ENCODE data around the gene ZNF343.
A peak's percentile ranks its signal among the peaks of the same experiment; 100 is the strongest.

ZNF343 gene

DNA sequence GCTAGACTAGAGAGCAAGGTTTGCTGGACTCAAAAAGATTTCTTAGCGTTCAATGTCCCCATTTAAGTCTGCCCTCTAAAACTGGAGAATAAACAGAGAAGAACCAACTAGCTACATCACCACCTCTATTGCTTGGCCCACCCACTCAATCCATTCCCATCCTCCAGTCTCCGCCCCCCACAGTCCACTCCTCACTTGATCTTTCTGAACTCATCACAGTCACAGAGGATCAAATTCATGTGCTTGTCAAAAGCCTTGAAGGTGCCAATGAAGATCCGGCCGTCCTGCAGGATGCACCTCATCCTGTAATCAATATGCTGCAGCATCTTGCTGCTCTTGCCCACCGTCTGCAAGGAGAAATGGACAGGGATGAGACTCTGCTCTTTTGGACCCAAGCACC lies 41.3 kb downstream of the ZNF343 start:
- H3K23ac ChIP-seq (ENCODE audit: low read length in 2 of 2), result no peak overlapping the region
- H3K4me2 ChIP-seq (ENCODE audit: low read length, poor library complexity, severe bottlenecking), result no peak overlapping the region
- no peak overlapping the region for H3K18ac ChIP-seq (ENCODE audit: low read depth in 1 of 2, low read length in 2 of 2)
- no peak overlapping the region for H3K4me3 ChIP-seq (ENCODE audit: insufficient read depth in 1 of 2, low read depth in 1 of 2, low read length in 2 of 2)
- no peak overlapping the region for H2BK12ac ChIP-seq (ENCODE audit: low read length in 2 of 2)
- H3K27me3 ChIP-seq (ENCODE audit: control insufficient read depth in 1 of 2, insufficient read depth in 1 of 2, low read length in 2 of 2), result no peaks in the 10 kb centered on the region
- H2BK15ac ChIP-seq (ENCODE audit: low read depth, poor library complexity, severe bottlenecking), result no peak overlapping the region
- WGBS, result 97% methylated on average over 5 of the region's 5 CpGs
- peaks cover 6% of the 10 kb centered on the region for H3K4me1 ChIP-seq (ENCODE audit: control insufficient read depth, insufficient read depth, low read depth, low read length)
- DNase-seq, result no peak
- no peaks in the 10 kb centered on the region for H3K9me3 ChIP-seq (ENCODE audit: control insufficient read depth, low read length)
- no peak overlapping the region for H2AK5ac ChIP-seq (ENCODE audit: low read length, severe bottlenecking)
- H3K36me3 ChIP-seq (ENCODE audit: control insufficient read depth in 1 of 2, insufficient read depth in 2 of 2, low read depth in 1 of 2, low read length in 2 of 2), result peaks cover 26 to 60% of the 10 kb centered on the region in 2 experiments
- H3K4ac ChIP-seq (ENCODE audit: low read depth in 1 of 2, low read length in 2 of 2), result no peak overlapping the region
- no peak overlapping the region for H3K14ac ChIP-seq (ENCODE audit: low read length in 2 of 2)
- H2BK120ac ChIP-seq (ENCODE audit: low read depth, low read length), result no peak overlapping the region
- H3K9ac ChIP-seq (ENCODE audit: low read length), result peak overlapping the region; percentile 48
- no peak overlapping the region for H4K8ac ChIP-seq (ENCODE audit: low read length)
- H2AFZ ChIP-seq (ENCODE audit: low read depth, low read length), result no peak overlapping the region
- no peak overlapping the region for H2BK5ac ChIP-seq (ENCODE audit: low read depth, low read length, poor library complexity, severe bottlenecking)
- H3K27ac ChIP-seq (ENCODE audit: low read length, poor library complexity, severe bottlenecking), result no peak overlapping the region
- peaks cover 17% of the 10 kb centered on the region for H3K79me1 ChIP-seq (replicated peaks; ENCODE audit: low read length, poor library complexity, severe bottlenecking)
- no peak overlapping the region for H4K91ac ChIP-seq (ENCODE audit: low read length)

DNA sequence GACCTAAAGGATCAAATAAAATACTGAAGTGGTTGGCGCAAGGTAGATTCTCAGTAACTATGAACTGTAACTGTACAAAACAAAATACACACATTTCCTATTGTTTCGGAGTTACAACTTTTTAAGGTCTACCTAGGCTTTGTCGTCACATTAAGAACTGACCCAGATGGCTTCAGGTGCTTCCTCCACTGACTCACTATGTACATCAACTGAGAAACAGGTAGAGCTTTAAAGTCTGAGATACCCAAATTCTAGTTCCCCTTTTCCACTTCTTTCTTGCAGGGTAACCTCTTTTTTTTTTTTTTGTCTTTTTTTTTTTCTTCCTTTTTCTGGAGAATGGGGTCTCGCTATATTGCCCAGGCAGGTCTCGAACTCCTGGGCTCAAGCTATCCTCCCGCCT lies 43.6 kb downstream of the ZNF343 start:
- H2BK120ac ChIP-seq (ENCODE audit: low read depth, low read length), result no peak overlapping the region
- no peak overlapping the region for H2BK12ac ChIP-seq (ENCODE audit: low read length in 2 of 2)
- 96% methylated on average over 5 of the region's 6 CpGs for WGBS

DNA sequence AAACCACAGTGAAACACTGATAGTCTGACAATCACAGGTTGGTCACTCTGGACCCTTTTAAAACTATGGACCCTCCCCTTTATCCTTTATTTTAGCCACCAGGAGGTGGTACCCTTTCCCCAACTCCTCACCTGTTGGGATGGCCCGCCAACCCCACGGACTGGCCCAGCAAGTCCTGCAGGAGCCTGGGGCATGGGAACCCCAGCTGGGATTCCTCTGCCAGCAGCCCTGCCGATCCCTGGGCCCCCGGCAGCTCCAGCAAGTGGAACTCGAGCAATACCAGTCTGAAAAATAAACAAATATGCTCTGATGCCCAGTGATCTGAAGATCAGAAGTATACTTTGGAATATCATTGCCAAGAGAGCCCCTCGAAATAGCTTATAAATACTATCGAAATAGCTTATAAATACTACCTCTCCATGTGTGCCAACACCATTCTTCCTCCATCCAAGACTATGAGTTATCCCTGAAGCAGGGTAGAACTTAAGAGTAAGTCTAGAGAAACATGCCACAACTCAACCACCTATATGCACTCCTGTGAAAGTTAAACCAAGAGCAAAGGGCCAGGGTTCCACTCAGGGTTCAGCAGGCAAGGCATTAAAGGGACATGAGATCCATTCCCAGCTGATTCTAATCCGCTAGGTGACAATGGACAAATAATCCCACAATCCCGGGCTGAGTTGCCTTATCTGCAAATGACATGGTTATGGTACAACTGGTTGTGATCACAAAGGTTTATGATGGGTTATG lies 44.9 kb downstream of the ZNF343 start:
- H3K4ac ChIP-seq (ENCODE audit: low read depth in 1 of 2, low read length in 2 of 2), result no peak overlapping the region
- 98% methylated on average over 9 of the region's 9 CpGs for whole genome bisulfite sequencing

More for the DNA sequence above, 43.6 kb downstream of the ZNF343 start:
- Histone ChIP-seq H3K27ac (ENCODE audit: low read length, poor library complexity, severe bottlenecking) (no peak overlapping the region), H3K4ac (ENCODE audit: low read depth in 1 of 2, low read length in 2 of 2) (no peak overlapping the region), H3K4me2 (ENCODE audit: low read length, poor library complexity, severe bottlenecking) (no peak overlapping the region), H3K4me3 (ENCODE audit: insufficient read depth in 1 of 2, low read depth in 1 of 2, low read length in 2 of 2) (no peak overlapping the region), H3K14ac (ENCODE audit: low read length in 2 of 2) (no peak overlapping the region), H3K23ac (ENCODE audit: low read length in 2 of 2) (no peak overlapping the region), H3K9ac (ENCODE audit: low read length) (no peak overlapping the region), H4K8ac (ENCODE audit: low read length) (no peak overlapping the region), H3K9me3 (ENCODE audit: control insufficient read depth, low read length) (no peaks in the 10 kb centered on the region), H2BK15ac (ENCODE audit: low read depth, poor library complexity, severe bottlenecking) (no peak overlapping the region), H3K79me1 (replicated peaks; ENCODE audit: low read length, poor library complexity, severe bottlenecking) (peaks cover 26% of the 10 kb centered on the region), H3K36me3 (ENCODE audit: control insufficient read depth in 1 of 2, insufficient read depth in 2 of 2, low read depth in 1 of 2, low read length in 2 of 2) (peaks cover 35 to 84% of the 10 kb centered on the region in 2 experiments), H2AFZ (ENCODE audit: low read depth, low read length) (no peak overlapping the region), H3K4me1 (ENCODE audit: control insufficient read depth, insufficient read depth, low read depth, low read length) (peaks cover 6% of the 10 kb centered on the region), H3K18ac (ENCODE audit: low read depth in 1 of 2, low read length in 2 of 2) (no peak overlapping the region), H4K91ac (ENCODE audit: low read length) (no peak overlapping the region), H2BK5ac (ENCODE audit: low read depth, low read length, poor library complexity, severe bottlenecking) (no peak overlapping the region), H2AK5ac (ENCODE audit: low read length, severe bottlenecking) (no peak overlapping the region), H3K27me3 (ENCODE audit: control insufficient read depth in 1 of 2, insufficient read depth in 1 of 2, low read length in 2 of 2) (no peaks in the 10 kb centered on the region)
- no peak for DNase-seq

DNA sequence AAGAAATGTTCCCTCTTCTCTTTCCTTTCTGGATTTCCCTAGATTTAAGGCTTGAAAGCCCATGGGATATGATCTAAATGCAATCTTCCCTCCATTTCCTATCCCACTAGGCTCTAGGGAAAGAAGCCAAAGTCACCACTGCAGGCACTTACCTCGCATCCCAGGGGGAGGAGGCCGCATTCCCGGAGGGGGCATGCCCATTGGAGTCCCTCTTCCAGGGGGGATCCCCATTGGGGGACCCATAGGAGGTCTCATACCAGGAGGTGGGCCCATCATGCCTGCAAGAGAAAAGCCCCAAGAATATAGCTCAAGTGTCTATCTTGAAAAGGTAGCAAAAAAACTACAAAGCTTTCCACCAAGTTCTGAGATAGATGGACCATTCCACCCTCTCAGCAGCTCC lies 46.2 kb downstream of the ZNF343 start:
- H2BK120ac ChIP-seq (ENCODE audit: low read depth, low read length), result no peak overlapping the region
- no peak overlapping the region for H3K4me2 ChIP-seq (ENCODE audit: low read length, poor library complexity, severe bottlenecking)
- no peak overlapping the region for H2BK15ac ChIP-seq (ENCODE audit: low read depth, poor library complexity, severe bottlenecking)
- H4K91ac ChIP-seq (ENCODE audit: low read length), result no peak overlapping the region
- H3K36me3 ChIP-seq (ENCODE audit: control insufficient read depth in 1 of 2, insufficient read depth in 2 of 2, low read depth in 1 of 2, low read length in 2 of 2), result peaks cover 39 to 99% of the 10 kb centered on the region in 2 experiments
- no peak overlapping the region for H2AFZ ChIP-seq (ENCODE audit: low read depth, low read length)
- H3K79me1 ChIP-seq (replicated peaks; ENCODE audit: low read length, poor library complexity, severe bottlenecking), result peaks cover 26% of the 10 kb centered on the region
- no peak overlapping the region for H3K27ac ChIP-seq (ENCODE audit: low read length, poor library complexity, severe bottlenecking)
- H3K27me3 ChIP-seq (ENCODE audit: control insufficient read depth in 1 of 2, insufficient read depth in 1 of 2, low read length in 2 of 2), result no peaks in the 10 kb centered on the region
- no peaks in the 10 kb centered on the region for H3K9me3 ChIP-seq (ENCODE audit: control insufficient read depth, low read length)
- no peak overlapping the region for H2AK5ac ChIP-seq (ENCODE audit: low read length, severe bottlenecking)
- H3K14ac ChIP-seq (ENCODE audit: low read length in 2 of 2), result no peak overlapping the region
- 96% methylated on average over 3 of the region's 3 CpGs for WGBS
- peaks cover under 1% of the 10 kb centered on the region for H3K4me1 ChIP-seq (ENCODE audit: control insufficient read depth, insufficient read depth, low read depth, low read length)
- no peak for DNase-seq
- H2BK5ac ChIP-seq (ENCODE audit: low read depth, low read length, poor library complexity, severe bottlenecking), result no peak overlapping the region
- H4K8ac ChIP-seq (ENCODE audit: low read length), result no peak overlapping the region
- no peak overlapping the region for H3K4ac ChIP-seq (ENCODE audit: low read depth in 1 of 2, low read length in 2 of 2)
- no peak overlapping the region for H3K9ac ChIP-seq (ENCODE audit: low read length)
- H3K4me3 ChIP-seq (ENCODE audit: insufficient read depth in 1 of 2, low read depth in 1 of 2, low read length in 2 of 2), result no peak overlapping the region
- H3K18ac ChIP-seq (ENCODE audit: low read depth in 1 of 2, low read length in 2 of 2), result no peak overlapping the region
- H2BK12ac ChIP-seq (ENCODE audit: low read length in 2 of 2), result no peak overlapping the region
- no peak overlapping the region for H3K23ac ChIP-seq (ENCODE audit: low read length in 2 of 2)

More for the DNA sequence above, 44.9 kb downstream of the ZNF343 start:
- Histone ChIP-seq H3K79me1 (replicated peaks; ENCODE audit: low read length, poor library complexity, severe bottlenecking) (peaks cover 26% of the 10 kb centered on the region), H3K9me3 (ENCODE audit: control insufficient read depth, low read length) (no peaks in the 10 kb centered on the region), H3K36me3 (ENCODE audit: control insufficient read depth in 1 of 2, insufficient read depth in 2 of 2, low read depth in 1 of 2, low read length in 2 of 2) (peaks cover 38 to 97% of the 10 kb centered on the region in 2 experiments), H2BK15ac (ENCODE audit: low read depth, poor library complexity, severe bottlenecking) (no peak overlapping the region), H4K8ac (ENCODE audit: low read length) (no peak overlapping the region), H2BK5ac (ENCODE audit: low read depth, low read length, poor library complexity, severe bottlenecking) (no peak overlapping the region), H3K4me2 (ENCODE audit: low read length, poor library complexity, severe bottlenecking) (no peak overlapping the region), H3K4me3 (ENCODE audit: insufficient read depth in 1 of 2, low read depth in 1 of 2, low read length in 2 of 2) (no peak overlapping the region), H3K23ac (ENCODE audit: low read length in 2 of 2) (no peak overlapping the region), H3K9ac (ENCODE audit: low read length) (no peak overlapping the region), H2BK120ac (ENCODE audit: low read depth, low read length) (no peak overlapping the region), H4K91ac (ENCODE audit: low read length) (no peak overlapping the region), H2AK5ac (ENCODE audit: low read length, severe bottlenecking) (no peak overlapping the region), H3K14ac (ENCODE audit: low read length in 2 of 2) (no peak overlapping the region), H3K4me1 (ENCODE audit: control insufficient read depth, insufficient read depth, low read depth, low read length) (peaks cover 5% of the 10 kb centered on the region), H3K27me3 (ENCODE audit: control insufficient read depth in 1 of 2, insufficient read depth in 1 of 2, low read length in 2 of 2) (no peaks in the 10 kb centered on the region), H2BK12ac (ENCODE audit: low read length in 2 of 2) (no peak overlapping the region), H3K27ac (ENCODE audit: low read length, poor library complexity, severe bottlenecking) (no peak overlapping the region), H2AFZ (ENCODE audit: low read depth, low read length) (no peak overlapping the region), H3K18ac (ENCODE audit: low read depth in 1 of 2, low read length in 2 of 2) (no peak overlapping the region)
- DNase-seq, result no peak

Data from mesenchymal stem cell (in vitro differentiated cells and primary cell).